Measurements from ENCODE around the gene ICAM1.

ICAM1 gene

GRCh38 chr19:10295847-10296591, 25.1 kb downstream of the ICAM1 start:
- no peak for DNase-seq (ENCODE audit: low read depth)
- no peak overlapping the region for H3K4me3 ChIP-seq (ENCODE audit: low read length)
- TF ChIP-seq CTCF (conservative IDR thresholded peaks at IDR 0.05; ENCODE audit: low read depth, low read length), result no peak

GRCh38 chr19:10299545-10300458, 28.9 kb downstream of the ICAM1 start:
- no peak for DNase-seq (ENCODE audit: low read depth)
- TF ChIP-seq CTCF (conservative IDR thresholded peaks at IDR 0.05; ENCODE audit: low read depth, low read length), result no peak
- H3K4me3 ChIP-seq (ENCODE audit: low read length), result no peak overlapping the region

- no peak overlapping the region for H3K4me3 ChIP-seq (ENCODE audit: low read length)
- DNase-seq (ENCODE audit: low read depth), result no peak
- TF ChIP-seq CTCF (conservative IDR thresholded peaks at IDR 0.05; ENCODE audit: low read depth, low read length), result no peak
These were observed 34.4 kb downstream of the ICAM1 start for GRCh38 chr19:10305139-10305806.

- TF ChIP-seq CTCF (conservative IDR thresholded peaks at IDR 0.05; ENCODE audit: low read depth, low read length), result no peak
- no peak overlapping the region for H3K4me3 ChIP-seq (ENCODE audit: low read length)
- no peak for DNase-seq (ENCODE audit: low read depth)
These were observed 35.4 kb downstream of the ICAM1 start for GRCh38 chr19:10306327-10306726.

GRCh38 chr19:10309423-10309822, 38.5 kb downstream of the ICAM1 start, which contains the start of gene ZGLP1:
ZGLP1 (minus strand) TSS chr19:10309815.
- no peak for DNase-seq (ENCODE audit: low read depth)
- TF ChIP-seq CTCF (conservative IDR thresholded peaks at IDR 0.05; ENCODE audit: low read depth, low read length), result no peak
- no peak within 1 kb of the TSS for H3K4me3 ChIP-seq (ENCODE audit: low read length)

- DNase-seq (ENCODE audit: low read depth), result no peak
- no peak for TF ChIP-seq CTCF (conservative IDR thresholded peaks at IDR 0.05; ENCODE audit: low read depth, low read length)
- H3K4me3 ChIP-seq (ENCODE audit: low read length), result peak within 1 kb of the TSS; percentile 86
These were observed 44.7 kb downstream of the ICAM1 start, which contains the start of gene FDX2 for GRCh38 chr19:10315335-10316214. FDX2 (minus strand) TSS chr19:10316015; CDS start chr19:10315996, 19 bp downstream.

Measured in retinal pigment epithelial cell (primary cell).